Measurements from ENCODE around the gene FICD.

FICD gene

GRCh38 chr12:108566452-108566851 lies 51.4 kb downstream of the FICD start:
- no peak for DNase-seq (ENCODE audit: low read depth)
- no peak for TF ChIP-seq CTCF (IDR thresholded peaks at IDR 0.05; ENCODE audit: insufficient read depth, low read depth, low read length, missing control alignments)
- H3K4me3 ChIP-seq (ENCODE audit: low read depth, low read length) = peak overlapping the region; percentile 42

DNA sequence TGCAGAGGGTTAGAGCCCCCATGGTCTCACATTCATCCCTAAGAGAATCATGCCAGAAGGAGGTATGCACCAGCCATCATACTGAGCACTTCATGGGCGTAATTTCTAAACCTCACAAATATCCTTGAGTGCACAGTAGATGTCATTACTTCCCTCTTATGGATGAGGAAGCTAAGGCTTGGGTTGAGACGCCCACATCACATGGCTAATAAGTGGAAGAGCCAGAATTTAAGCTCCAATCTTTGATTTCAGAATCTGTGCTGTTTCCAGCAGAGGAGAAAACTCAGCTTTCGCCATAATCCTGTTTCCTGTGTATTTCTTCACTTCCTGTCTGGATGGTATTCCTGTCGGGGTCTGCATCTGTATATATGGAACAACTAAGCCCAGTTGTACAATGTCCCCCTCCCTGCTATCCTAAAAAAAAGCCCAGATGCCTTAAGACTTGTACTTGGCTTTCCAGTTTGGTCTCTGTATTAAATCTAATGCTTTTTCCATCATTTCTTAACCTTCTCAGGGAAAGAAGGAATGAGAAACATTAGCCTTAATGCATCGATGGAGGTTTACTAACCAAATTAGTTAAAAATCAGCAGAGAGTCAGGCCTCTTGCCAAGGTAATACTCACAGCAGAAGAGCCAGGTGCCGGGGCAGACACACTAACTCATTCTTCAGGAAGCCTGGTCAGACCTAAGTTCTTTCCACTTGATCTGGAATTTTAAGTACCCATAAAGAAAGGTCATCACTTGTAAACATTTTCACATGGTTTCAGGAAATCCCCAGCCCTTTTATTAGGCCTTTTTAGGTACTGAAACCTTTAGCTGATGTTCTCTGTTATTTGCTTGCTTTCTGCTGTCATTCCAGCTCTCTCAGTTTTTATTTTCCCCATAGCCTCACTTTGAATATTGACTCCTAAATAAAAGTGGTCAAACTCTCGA lies 52.6 kb downstream of the FICD start:
- TF ChIP-seq CTCF (IDR thresholded peaks at IDR 0.05; ENCODE audit: insufficient read depth, low read depth, low read length, missing control alignments) = no peak
- DNase-seq (ENCODE audit: low read depth) = peak; percentile 81
- H3K4me3 ChIP-seq (ENCODE audit: low read depth, low read length) = peak overlapping the region; percentile 42

DNA sequence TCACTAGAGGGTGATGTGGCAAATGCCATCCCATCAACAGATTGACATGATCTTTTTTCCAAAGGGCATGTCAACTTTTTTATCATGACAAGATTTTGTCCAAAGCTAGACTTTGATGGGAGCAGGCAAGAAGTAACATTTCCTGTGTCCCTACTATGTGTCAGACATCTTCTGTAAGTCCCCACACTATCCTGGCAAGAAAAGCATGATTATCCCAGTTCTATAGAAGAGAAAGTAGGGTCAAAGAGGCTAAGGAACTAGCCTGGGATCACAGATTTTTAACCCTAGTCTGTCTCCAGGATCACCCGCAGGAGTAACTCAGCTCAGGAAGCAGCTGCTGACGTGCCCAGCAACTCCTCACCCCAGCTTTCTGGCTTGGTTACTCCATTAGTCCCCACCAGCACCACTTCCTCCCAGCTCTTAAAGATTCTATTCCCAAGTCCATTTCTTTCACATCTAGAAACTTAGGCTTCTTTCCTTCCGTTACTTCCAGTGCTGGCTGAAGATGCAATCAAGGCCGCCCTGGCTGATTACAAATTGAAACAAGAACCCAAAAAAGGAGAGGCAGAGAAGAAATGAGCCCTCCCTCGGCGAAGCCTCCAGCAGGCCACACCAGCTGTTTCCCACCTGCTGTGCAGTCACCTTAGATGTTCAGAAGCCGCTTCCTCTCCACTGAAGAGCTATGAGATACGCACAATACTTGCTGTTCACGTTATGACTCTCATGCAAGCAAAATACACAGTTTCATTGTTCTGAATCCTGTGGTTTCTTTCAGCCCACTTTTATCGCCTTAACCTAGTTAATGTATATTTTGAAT lies 53.5 kb downstream of the FICD start:
- peak; percentile 98 for DNase-seq (ENCODE audit: low read depth)
- H3K4me3 ChIP-seq (ENCODE audit: low read depth, low read length) = peak overlapping the region; percentile 43
- TF ChIP-seq CTCF (IDR thresholded peaks at IDR 0.05; ENCODE audit: insufficient read depth, low read depth, low read length, missing control alignments) = no peak

Data from GM12865 (cell line).